GM21390 (cell line): ENCODE measurements around the gene PARP4.
"Not testable (repeated sequence)": the region's sequence is repeated elsewhere in the genome, so short reads cannot be mapped to it uniquely, and the experiment has no call there.

Experiments
- ATAC-seq: cut with Tn5 transposase; IDR thresholded peaks from one replicate; pipeline ENCODE4 v1.9.1; 2021; ENCODE audit not compliant: unreplicated experiment

Gene PARP4

DNA sequence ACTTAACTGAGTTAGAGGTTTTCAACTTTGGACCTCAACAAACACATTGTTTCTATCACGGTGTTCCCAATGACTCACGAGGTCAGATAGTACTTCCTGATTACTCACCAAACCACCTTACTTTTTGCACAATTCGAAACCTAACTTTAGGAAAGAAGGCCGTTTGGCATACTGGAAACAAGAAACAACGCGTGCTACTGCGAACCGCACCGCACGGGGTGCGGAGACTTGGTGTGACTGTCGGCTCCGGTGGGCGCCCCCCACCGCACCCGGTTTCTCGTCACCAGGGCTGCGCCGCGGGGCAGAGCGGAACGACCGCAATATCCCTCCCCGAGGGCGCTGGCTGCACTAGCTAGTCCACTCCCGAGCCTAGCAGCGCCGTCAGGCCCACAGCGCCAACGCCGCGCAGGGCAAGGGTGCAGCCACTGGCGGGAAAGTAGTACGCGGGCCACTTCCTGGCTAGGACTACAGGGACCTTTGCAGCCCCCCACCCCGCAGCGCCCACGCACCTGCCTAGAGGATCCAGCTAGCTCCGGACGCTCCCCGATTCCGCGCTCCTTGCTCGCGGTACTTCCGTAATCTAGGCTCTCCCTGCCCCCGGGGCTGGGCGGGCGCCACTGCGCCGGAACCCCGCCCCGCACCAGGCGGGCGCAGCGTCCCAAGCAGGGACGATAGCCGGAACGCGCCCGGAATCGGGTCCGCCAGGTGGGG is at the start of gene PARP4:
PARP4 (minus strand) TSS at position 582 of the 711 bp plus-strand sequence. CDS start 9,002 bp downstream, outside the sequence.
- ATAC-seq, result peak; percentile 75

DNA sequence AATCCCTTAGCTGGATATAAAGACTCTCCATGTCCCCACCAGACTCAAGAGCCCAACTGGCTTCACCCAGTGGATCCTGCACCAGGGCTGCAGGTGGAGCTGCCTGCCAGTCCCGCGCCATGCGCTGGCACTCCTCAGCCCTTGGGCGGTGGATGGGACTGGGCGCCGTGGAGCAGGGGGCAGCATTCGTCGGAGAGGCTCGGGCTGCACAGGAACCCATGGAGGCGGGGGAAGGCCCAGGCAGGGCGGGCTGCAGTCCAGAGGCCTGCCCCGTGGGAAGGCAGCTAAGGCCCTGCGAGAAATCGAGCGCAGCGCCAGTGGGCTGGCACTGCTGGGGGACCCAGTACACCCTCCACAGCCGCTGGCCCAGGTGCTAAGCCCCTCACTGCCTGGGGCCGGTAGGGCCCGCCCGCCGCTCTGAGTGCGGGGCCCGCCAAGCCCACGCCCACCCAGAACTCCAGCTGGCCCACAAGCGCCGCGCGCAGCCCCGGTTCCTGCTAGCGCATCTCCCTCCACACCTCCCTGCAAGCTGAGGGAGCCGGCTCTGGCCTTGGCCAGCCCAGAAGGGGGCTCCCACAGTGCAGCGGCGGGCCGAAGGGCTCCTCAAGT is 48.1 kb upstream of the PARP4 start:
- not testable (repeated sequence) for ATAC-seq

DNA sequence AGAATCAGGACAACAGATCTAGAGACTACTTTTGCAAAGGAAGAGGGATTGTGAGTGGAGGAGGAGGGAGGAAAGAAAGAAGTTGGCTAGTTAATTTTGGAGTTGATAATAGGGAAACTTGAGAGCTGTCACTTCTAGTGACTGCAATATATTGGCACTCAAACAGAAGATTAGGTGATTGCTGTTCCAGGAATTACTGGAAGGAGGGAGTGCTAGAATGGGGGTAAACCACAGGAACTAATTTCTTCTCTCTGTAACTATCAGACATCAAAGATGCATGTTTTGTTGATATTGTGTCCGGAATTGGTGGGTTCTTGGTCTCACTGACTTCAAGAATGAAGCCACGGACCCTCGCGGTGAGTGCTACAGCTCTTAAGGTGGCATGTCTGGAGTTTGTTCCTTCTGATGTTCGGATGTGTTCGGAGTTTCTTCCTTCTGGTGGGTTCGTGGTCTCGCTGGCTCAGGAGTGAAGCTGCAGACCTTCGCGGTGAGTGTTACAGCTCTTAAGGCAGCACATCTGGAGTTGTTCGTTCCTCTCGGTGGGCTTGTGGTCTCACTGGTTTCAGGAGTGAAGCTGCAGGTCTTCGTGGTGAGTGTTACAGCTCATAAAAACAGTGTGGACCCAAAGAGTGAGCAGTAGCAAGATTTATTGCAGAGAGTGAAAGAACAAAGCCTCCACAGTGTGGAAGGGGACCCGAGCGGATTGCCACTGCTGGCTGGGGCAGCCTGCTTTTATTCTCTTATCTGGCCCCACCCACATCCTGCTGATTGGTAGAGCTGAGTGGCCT is 47.0 kb upstream of the PARP4 start:
- not testable (repeated sequence) for ATAC-seq

DNA sequence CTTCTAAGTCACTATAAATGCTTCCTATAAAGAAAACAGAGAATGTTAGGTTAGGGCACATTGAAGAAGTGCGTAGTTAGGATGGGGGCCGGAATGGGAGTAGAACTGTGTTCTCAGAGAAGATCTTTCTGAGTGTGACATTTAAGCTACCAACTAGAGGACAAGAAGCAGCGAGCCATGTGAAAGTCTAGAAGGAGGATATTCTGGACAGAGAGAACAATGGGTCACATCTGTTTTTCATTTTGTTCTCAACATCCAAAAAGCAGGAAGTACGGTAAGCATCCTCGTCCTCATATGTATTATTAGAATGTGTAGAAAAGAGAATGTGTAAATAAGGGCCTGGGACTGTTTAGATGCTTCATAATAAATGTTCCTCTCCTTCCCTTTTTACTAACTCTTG is 44.5 kb upstream of the PARP4 start:
- no peak for ATAC-seq

DNA sequence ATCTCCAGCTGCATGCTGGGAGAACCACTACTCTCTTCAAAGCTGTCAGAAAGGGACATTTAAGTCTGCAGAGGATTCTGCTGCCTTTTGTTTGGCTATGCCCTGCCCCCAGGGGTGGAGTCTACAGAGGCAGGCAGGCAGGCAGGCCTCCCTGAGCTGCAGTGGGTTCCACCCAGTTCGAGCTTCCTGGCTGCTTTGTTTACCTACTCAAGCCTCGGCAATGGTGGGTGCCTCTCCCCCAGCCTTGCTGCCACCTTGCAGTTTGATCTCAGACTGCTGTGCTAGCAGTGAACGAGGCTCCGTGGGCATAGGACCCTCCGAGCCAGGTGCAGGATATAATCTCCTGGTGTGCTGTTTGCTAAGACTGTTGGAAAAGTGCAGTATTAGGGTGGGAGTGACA is 41.3 kb upstream of the PARP4 start:
- ATAC-seq, result not testable (repeated sequence)

DNA sequence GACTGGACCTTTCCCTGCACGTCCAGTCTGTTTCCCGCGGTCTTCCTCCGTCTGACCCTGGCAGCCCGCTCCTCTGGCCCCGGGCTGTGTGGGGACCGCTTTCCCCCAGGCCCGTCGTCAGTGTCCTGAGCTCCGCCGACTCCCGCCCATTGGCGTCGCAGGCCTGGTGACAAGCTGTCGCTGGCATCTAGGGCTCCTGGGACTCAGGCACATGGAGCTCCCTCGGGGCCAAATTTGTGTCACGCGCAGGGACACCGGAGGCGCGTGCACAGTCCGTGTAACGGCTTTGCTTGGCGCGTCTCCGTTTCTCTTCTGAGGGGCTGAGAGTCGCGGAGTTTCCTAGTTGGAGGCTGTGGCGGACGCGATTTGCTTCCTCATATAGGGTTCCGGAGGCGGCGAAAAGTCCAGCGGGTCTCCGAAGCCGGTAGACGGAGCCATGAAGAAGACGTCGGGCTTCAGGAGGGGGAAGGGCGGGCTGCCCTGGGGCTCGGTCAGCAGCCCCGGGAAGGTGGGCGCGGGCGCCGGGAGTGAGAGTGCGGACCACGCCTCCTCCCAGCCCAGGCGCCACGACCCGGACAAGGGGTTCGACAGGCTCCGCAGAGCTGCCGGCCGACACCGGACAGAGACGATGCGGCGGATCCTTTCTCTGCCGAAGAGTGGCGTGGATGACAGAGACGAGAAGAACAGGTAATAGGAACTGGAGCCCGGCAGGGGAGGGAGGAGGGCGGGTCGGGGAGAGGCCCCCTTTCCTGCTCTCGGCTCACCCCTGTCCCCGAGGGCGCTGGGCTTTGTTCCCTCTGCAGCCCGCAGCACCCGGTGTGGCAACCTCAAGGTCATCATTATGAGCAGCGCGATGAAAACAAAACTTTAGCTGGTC is 29.1 kb upstream of the PARP4 start:
- ATAC-seq, result not testable (repeated sequence)

DNA sequence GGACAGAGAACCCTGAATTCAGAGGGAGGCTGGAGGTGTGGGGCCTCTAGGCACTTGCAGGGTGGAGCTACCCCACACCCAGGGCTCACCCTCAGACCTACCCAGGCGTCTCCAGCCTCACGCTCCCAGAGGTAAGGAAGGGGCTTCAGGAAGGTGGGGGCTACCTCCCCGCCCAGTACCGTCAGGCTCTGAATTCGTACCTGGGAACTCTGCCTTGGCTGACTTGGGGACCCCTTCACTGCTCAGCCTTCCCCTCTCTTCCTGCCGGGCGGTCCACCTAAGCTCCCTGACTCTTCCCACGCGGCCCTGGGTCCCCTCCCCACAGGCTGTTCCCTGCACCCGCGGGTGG is 28.5 kb upstream of the PARP4 start:
- ATAC-seq, result no peak

DNA sequence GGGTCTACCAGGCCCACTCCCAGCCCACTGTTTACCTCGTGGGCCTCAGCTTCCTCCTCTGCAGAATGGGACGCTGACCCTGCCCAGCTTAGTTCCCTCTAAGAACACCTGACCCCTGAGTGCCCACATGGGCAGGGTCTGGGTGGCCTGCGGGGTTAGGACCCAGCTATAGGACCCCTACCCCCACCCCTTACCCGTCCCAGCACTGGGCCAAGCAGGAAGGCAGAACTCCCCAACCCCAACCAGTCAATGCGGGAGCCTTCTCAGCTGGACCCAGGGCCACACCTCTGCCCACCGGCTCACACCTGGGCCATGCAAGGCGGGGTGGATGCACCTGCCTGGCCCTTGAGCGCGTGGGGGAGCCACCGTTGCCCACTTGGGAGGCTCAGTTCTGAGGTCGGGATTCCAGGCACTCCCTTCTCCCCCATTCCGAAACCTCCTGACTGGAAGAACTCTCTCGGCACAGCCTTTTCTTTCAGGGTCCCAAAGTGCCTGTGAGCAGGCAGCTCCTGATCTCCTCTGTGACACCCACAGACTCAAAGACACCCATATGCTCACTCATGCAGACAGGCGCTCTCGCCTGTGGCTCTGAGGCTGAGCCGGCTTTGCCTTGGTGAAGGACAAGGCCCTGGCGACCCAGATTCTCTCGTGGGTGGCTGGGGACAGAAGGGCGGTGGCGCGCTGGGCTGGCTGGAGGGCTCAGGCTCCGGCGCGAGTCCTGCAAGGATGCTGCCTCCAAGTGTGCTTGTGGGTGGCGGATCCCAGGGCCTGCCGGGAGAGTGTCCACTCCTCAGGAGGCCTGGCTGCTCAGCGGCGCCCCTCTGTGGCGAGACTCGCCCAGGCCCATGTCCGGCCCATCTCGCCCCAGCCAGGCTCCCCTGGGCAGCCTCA is 27.9 kb upstream of the PARP4 start:
- no peak for ATAC-seq

DNA sequence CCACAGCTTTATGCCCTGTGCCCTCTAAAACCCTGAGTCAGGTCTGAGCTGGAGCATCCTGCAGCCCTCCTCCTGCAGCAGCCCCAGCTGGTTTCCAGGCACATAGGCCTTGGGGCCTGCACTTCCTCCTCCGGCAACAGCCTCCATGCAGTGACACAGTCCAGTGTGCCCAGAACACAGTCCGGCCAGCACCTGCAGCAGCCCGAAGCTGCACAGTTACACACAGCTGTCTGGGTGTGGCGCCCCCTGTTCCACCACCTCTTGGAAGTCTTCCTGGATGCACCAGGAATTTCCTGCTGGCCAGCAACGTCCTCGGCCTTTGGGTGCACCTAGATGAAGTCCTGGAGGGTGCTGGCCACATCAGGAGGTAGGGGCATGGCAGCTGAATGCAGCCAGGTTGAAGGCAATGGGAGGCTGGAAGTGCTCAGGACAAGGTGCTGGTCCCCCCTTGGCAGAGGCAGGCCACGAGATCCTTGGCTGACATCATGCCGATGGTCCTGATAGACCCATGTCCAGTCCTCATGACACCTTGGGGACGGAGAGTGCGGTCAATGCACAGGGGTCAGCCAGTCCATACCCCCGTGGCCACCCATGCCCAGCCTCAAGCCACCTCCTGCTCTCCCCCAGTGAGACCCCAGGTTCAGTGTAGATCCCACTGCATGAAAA is 27.1 kb upstream of the PARP4 start:
- ATAC-seq, result no peak

DNA sequence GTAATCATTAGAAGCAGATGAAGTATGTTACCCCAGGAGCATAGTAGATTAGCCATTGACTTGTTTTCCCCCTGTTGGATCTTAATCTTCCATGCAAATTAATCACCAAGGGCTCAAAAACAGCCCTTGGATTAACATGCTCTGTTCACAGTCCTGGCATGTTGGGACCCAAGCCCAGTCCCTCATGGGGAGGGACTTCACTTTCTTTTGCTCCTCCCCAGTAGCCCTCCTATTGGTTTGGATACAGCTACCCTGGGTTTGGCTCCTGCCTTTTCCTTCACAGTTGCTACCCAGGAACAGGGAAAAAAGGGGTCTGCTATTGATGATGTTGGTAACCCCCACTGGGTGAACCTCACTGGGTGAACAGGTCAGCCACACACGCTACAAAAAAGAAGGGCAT is 16.9 kb upstream of the PARP4 start:
- no peak for ATAC-seq

DNA sequence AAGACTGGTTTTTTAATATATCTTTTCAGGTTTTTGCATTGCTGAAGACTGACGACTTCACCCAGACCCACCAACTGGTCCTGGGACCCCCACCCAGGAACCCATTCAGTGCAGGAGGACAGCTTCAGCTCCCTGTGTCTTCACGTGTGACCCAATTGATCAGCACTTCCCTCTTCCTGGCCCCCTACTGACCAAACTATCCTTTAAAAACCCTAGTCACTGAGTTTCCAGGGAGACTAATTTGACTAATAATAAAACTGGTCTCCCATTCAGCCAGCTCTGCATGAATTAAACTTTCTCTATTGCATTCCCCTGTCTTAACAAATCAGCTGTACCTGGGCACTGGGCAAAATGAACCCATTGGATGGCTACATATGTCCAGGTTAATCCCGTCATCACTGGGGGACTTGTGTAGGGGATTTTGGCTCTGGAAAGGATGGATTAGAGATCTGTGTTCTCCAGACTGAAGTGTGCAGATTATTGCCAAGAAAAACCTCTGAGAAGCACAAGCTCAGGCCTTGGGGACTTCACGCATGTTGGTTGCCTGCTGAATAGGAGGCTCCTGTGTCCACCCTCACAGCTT is 16.3 kb upstream of the PARP4 start:
- no peak for ATAC-seq

DNA sequence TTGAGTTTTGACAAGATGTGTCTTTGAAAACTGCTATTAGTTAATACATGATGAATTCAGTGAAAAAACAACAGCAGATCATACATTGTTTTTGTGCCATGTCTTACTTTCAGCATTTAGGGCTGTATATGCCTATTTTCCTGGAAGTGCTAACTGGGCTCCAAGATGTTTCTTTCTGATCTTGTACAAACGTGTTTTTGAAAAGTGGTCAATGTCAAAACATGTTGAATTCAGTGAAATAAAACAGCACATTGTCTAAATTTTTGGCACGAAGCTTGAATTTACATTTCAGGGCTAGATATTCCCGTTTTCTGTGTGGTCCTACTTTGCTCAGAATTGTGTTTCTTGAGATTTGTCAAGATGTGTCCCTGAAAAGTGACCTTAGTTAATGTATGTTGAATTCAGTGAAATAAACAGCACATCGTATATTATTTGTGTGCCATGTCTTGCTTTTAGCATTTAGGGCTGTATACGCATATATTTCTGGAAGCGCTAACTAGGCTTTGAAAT is 14.7 kb upstream of the PARP4 start:
- ATAC-seq, result no peak

DNA sequence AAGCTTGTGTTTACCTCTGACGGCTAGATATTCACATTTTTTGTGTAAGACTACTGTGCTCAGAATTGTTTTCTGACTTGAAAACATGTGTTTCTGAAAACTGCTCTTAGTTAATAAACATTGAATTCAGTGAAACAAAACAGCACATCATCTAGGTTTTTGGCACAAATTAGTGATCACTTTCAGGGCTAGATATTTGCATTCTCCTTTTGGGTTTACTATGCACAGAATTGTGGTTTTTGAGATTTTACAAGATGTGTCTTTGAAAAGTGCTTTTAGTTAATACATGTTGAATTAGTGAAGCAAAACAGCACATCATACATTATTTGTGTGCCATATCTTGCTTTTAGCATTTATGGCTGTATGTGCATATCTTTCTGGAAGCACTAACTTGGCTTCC is 8.2 kb upstream of the PARP4 start:
- no peak for ATAC-seq

DNA sequence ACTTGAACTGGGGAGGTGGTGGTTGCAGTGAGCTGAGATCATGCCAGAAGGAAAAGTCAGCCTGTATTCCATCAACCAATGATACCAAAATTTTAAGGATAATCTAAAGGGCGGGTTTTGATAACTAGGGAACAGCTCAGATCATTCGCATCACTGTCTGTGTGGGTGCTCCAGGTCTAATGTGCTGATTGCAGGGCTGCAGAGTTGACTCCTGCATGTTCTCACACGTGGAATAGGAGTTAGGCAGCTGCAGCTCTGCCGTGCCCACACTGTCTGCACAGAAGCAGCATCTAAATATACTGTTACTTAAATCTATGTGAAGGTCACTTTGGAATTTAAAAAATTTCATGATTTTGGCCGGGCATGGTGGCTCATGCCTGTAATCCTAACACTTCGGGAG is 4.3 kb upstream of the PARP4 start:
- no peak for ATAC-seq

DNA sequence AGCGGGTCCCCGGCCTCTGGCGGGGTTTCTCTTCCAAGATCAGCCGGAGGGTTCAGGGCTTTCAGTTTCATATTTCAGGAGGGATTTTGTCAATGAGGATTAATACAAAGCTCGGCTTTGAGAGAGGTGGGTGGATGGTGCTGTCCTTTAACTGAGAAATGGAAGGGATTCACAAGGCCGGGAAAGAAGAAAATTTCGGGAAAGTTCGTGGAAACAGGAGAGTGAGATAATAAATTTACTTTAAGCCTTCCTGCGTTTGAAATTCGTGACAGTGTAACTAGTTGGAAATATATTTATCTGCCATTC is 283 bp upstream of the PARP4 start:
- ATAC-seq, result no peak

DNA sequence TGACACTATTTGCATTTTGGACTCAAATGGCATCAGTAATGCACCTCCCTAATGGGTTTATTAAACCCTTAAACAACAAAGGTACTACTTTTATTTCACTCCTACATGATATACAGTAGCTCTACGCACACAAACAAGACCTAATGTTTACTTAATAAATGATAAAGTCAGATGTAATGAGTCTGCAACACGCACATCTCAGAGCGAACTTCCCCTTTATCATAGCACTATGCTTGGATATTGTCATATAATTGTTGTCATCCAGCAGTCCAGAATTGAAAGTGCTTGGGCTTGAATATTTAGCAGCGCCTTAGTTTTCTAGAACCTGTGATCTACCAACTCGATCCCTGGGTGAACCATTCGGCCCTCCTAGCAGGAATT is 772 bp downstream of the PARP4 start:
- ATAC-seq, result no peak

DNA sequence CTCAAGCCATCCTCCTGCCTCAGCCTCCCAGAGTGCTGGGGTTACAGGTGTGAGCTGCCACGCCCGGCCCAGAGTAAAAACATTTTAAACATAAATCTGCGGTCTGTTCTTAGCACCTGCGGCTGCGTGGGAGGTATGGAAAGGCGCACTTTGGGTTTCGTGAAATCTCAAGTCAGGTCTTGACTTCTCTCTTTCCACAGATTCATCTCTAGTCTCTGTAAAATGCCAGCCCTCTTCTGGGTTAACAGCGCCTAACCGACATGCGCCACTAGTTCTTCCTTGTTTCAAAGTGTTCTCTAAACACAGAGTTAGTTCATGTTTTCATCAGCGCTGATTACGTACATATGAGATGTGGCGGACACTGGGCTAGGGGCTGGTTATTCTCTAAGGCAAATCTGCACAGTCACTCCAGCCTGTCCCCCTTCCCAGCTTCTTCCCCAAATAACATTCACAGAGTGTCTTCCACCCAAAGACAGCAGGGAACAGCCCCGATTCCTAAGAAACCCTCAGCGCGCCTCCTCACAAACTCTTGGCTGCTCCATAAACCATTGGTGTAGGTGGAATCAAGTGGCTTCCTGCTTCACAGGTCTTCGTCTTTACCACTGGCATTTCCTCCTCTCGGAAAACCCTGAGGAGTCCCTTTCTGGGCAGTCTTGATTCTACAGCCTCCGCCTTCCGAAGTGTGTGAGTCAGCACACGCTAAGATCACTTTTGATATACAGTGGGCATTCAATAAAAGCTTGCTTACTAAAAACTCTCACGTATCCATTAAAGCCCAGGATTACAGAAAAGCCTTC is 1.4 kb downstream of the PARP4 start:
- ATAC-seq, result peak; percentile 38

DNA sequence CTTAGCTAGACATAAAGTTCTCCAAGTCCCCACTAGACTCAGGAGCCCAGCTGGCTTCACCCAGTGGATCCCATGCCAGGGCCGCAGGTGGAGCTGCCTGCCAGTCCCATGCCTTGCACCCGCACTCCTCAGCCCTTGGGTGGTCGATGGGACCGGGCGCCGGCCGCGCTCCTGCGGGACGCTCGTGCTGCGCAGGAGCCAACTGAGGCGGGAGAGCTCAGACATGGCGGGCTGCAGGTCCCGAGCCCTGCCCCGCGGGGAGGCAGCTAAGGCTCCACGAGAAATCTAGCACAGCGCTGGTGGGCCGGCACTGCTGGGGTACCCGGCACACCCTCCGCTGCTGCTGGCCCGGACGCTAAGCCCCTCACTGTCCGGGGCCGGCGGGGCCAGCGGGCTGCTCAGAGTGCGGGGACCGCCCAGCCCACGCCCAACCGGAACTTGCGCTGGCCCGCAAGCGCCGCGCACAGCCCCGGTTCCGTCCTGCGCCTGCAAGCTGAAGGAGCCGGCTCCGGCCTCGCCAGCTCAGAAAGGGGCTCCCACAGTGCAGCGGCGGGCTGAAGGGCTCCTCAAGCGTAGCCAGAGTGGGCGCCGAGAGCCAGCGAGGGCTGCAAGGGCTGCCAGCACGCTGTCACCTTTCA is 5.8 kb downstream of the PARP4 start:
- ATAC-seq, result no peak
